Stimulated activated CD8-positive, alpha-beta memory T cell treated with anti-CD3 and anti-CD28 coated beads, Interleukin-12 subunit alpha, Interleukin-12 subunit beta, amount 100 ng/mL, for 4 hours (primary cell): Measurements from ENCODE around the gene WDR37.
"Not testable (repeated sequence)": the region's sequence is repeated elsewhere in the genome, so short reads cannot be mapped to it uniquely, and the experiment has no call there.

ENCODE experiments used
- DNase-seq: peaks from one replicate; pipeline ENCODE4 v3.0.0-alpha.2; 2020; ENCODE audit warnings: low read depth

WDR37 gene

GRCh38 chr10:1041514-1041913 lies 14.7 kb upstream of the WDR37 start:
- DNase-seq: no peak

- no peak for DNase-seq
These were observed 12.6 kb upstream of the WDR37 start for GRCh38 chr10:1043532-1043995.

- no peak for DNase-seq
These were observed 12.0 kb upstream of the WDR37 start for GRCh38 chr10:1044146-1044545.

GRCh38 chr10:1044964-1045363 lies 11.2 kb upstream of the WDR37 start:
- no peak for DNase-seq

GRCh38 chr10:1045415-1045814 lies 10.8 kb upstream of the WDR37 start:
- no peak for DNase-seq

- DNase-seq: no peak
These were observed 8.2 kb upstream of the WDR37 start for GRCh38 chr10:1047937-1048336.

- no peak for DNase-seq
These were observed 7.8 kb upstream of the WDR37 start for GRCh38 chr10:1048349-1048731.

- DNase-seq: peak; percentile 94
These were observed 7.3 kb upstream of the WDR37 start, which contains the start of gene IDI1 for GRCh38 chr10:1048732-1049424. IDI1 (minus strand) TSS chr10:1049119; CDS start chr10:1049003, 116 bp downstream.

GRCh38 chr10:1049425-1049958 lies 6.7 kb upstream of the WDR37 start:
- DNase-seq: no peak

- no peak for DNase-seq
These were observed 6.0 kb upstream of the WDR37 start for GRCh38 chr10:1050145-1050544.

- no peak for DNase-seq
These were observed 5.6 kb upstream of the WDR37 start for GRCh38 chr10:1050554-1050953.

- DNase-seq: no peak
These were observed 1.5 kb upstream of the WDR37 start for GRCh38 chr10:1054684-1055083.

- no peak for DNase-seq
These were observed 997 bp downstream of the WDR37 start for GRCh38 chr10:1057106-1057657.

GRCh38 chr10:1058017-1058416 lies 1.8 kb downstream of the WDR37 start:
- DNase-seq: no peak

GRCh38 chr10:1059902-1060301 lies 3.7 kb downstream of the WDR37 start:
- no peak for DNase-seq

- no peak for DNase-seq
These were observed 6.0 kb downstream of the WDR37 start for GRCh38 chr10:1061930-1062774.

GRCh38 chr10:1063232-1063865 lies 7.2 kb downstream of the WDR37 start:
- DNase-seq: no peak

GRCh38 chr10:1064964-1065247 lies 8.7 kb downstream of the WDR37 start:
- DNase-seq: no peak

- DNase-seq: not testable (repeated sequence)
These were observed 10.5 kb downstream of the WDR37 start for GRCh38 chr10:1066734-1067133.

GRCh38 chr10:1068380-1069361 lies 12.5 kb downstream of the WDR37 start:
- DNase-seq: no peak

- DNase-seq: no peak
These were observed 14.7 kb downstream of the WDR37 start for GRCh38 chr10:1070919-1071318.
